WTC11 (cell line): ENCODE measurements around the gene SLK. TPM values are rescaled to one million over a fixed set of nuclear protein-coding genes. Genes with fewer than 3 reads are reported as not detected.

Experiments
- ATAC-seq: fragments of 200-7000 bp; cut with Tn5 transposase; 2 replicates; pipeline ENCODE4 v1.10.0; 2021; ENCODE audit warnings: mild to moderate bottlenecking, moderate library complexity
- CTCF ChIA-PET: fragments of 300-600 bp; sonication (Branson Sonifier 250); formaldehyde crosslinking; loops from one replicate; lab custom pipeline; 2021; ENCODE audit warnings: antibody characterized with exemption; lab: Charles Lee
- POLR2A ChIA-PET: fragments of 350-600 bp; sonication (Branson Sonifier 250); formaldehyde crosslinking; loops from one replicate; lab custom pipeline; 2021; ENCODE audit warnings: antibody characterized with exemption; lab: Charles Lee
- DNase-seq: peaks from one replicate; pipeline ENCODE4 v3.0.0; 2021; ENCODE audit warnings: low spot score
- H3K27ac Mint-ChIP-seq: 2 replicates; pipeline ENCODE4 v1.8.0; 2021; ENCODE audit warnings: mixed read lengths
- H3K27me3 Mint-ChIP-seq: 2 replicates; pipeline ENCODE4 v1.8.0; 2021; ENCODE audit warnings: low read depth, mild to moderate bottlenecking, moderate library complexity, mixed read lengths
- H3K36me3 Mint-ChIP-seq: 2 replicates; pipeline ENCODE4 v1.8.0; 2021; ENCODE audit warnings: mixed read lengths
- H3K4me1 Mint-ChIP-seq: 2 replicates; pipeline ENCODE4 v1.8.0; 2022; ENCODE audit warnings: mixed read lengths
- H3K4me3 Mint-ChIP-seq: 2 replicates; pipeline ENCODE4 v1.8.0; 2021; ENCODE audit warnings: mild to moderate bottlenecking, moderate library complexity, mixed read lengths
- H3K9me3 Mint-ChIP-seq: 2 replicates; pipeline ENCODE4 v1.8.0; 2021; ENCODE audit warnings: mixed read lengths
- AFF4 ChIP-seq: sonication (generic); formaldehyde crosslinking; IDR thresholded peaks from 2 replicates; pipeline ENCODE4 v1.8.1; 2023; ENCODE audit warnings: mild to moderate bottlenecking, missing genetic modification reagents, borderline replicate concordance
- ATF6 ChIP-seq: sonication (generic); formaldehyde crosslinking; IDR thresholded peaks from 2 replicates; pipeline ENCODE4 v1.8.1; 2023; ENCODE audit warnings: mild to moderate bottlenecking, missing genetic modification reagents
- CBFB ChIP-seq: sonication (generic); formaldehyde crosslinking; IDR thresholded peaks from 2 replicates; pipeline ENCODE4 v1.8.1; 2022; ENCODE audit warnings: mild to moderate bottlenecking, low read depth, missing genetic modification reagents
- E2F1 ChIP-seq: sonication (generic); formaldehyde crosslinking; IDR thresholded peaks from 2 replicates; pipeline ENCODE4 v1.8.0; 2022; ENCODE audit warnings: mild to moderate bottlenecking, missing genetic modification reagents
- FOXJ3 ChIP-seq: sonication (generic); formaldehyde crosslinking; IDR thresholded peaks from 2 replicates; pipeline ENCODE4 v1.9.0; 2021; ENCODE audit warnings: missing genetic modification reagents, mild to moderate bottlenecking, borderline replicate concordance
- FOXK1 ChIP-seq: sonication (generic); formaldehyde crosslinking; IDR thresholded peaks from 2 replicates; pipeline ENCODE4 v1.8.0; 2022; ENCODE audit warnings: mild to moderate bottlenecking, moderate library complexity, missing genetic modification reagents
- FOXP1 ChIP-seq: sonication (generic); formaldehyde crosslinking; IDR thresholded peaks from 2 replicates; pipeline ENCODE4 v1.8.0; 2022; ENCODE audit warnings: missing genetic modification reagents, mild to moderate bottlenecking, moderate library complexity, borderline replicate concordance
- HMGXB4 ChIP-seq: sonication (generic); formaldehyde crosslinking; IDR thresholded peaks from 2 replicates; pipeline ENCODE4 v1.8.1; 2023; ENCODE audit warnings: mild to moderate bottlenecking, moderate library complexity, missing genetic modification reagents
- KAT7 ChIP-seq: sonication (generic); formaldehyde crosslinking; IDR thresholded peaks from 2 replicates; pipeline ENCODE4 v1.8.1; 2023; ENCODE audit warnings: missing genetic modification reagents, mild to moderate bottlenecking, borderline replicate concordance
- MXD4 ChIP-seq: fragments of 250-450 bp; sonication (Bioruptor Pico); IDR thresholded peaks from 2 replicates; pipeline ENCODE4 v1.8.0; 2021; ENCODE audit warnings: mild to moderate bottlenecking, moderate library complexity, borderline replicate concordance
- PRDM15 ChIP-seq: sonication (generic); formaldehyde crosslinking; IDR thresholded peaks from 2 replicates; pipeline ENCODE4 v1.8.0; 2022; ENCODE audit warnings: missing genetic modification reagents
- PREB ChIP-seq: sonication (generic); formaldehyde crosslinking; IDR thresholded peaks from 2 replicates; pipeline ENCODE4 v1.8.1; 2022; ENCODE audit warnings: mild to moderate bottlenecking, missing genetic modification reagents, moderate library complexity, borderline replicate concordance
- RORB ChIP-seq: fragments of 250-450 bp; sonication (Bioruptor Pico); IDR thresholded peaks from 2 replicates; pipeline ENCODE4 v1.9.0; 2021; ENCODE audit warnings: mild to moderate bottlenecking
- SMAD4 ChIP-seq: sonication (generic); formaldehyde crosslinking; IDR thresholded peaks from 2 replicates; pipeline ENCODE4 v1.8.0; 2022; ENCODE audit warnings: mild to moderate bottlenecking, missing genetic modification reagents
- USF2 ChIP-seq: sonication (generic); formaldehyde crosslinking; IDR thresholded peaks from 2 replicates; pipeline ENCODE4 v1.8.1; 2023; ENCODE audit warnings: mild to moderate bottlenecking, missing genetic modification reagents, moderate library complexity
- ZNF317 ChIP-seq: sonication (generic); formaldehyde crosslinking; IDR thresholded peaks from 2 replicates; pipeline ENCODE4 v1.8.1; 2023; ENCODE audit warnings: low read depth, mild to moderate bottlenecking, moderate library complexity, missing genetic modification reagents, borderline replicate concordance
- ZNF416 ChIP-seq: fragments of 250-450 bp; sonication (Bioruptor Pico); IDR thresholded peaks from 2 replicates; pipeline ENCODE4 v1.9.0; 2021; ENCODE audit warnings: mild to moderate bottlenecking, inconsistent platforms
- ZSCAN18 ChIP-seq: fragments of 250-450 bp; sonication (Bioruptor Pico); IDR thresholded peaks from 2 replicates; pipeline ENCODE4 v2.1.2; 2022; ENCODE audit warnings: mild to moderate bottlenecking, moderate library complexity
- total RNA-seq: library from RNA; stranded (reverse); gene quantifications from 3 replicates; pipeline ENCODE4 v1.2.3, GENCODE V29; 2021

Gene SLK
- total RNA-seq, 1 experiment from 2014 or later: 19.2 TPM

- 0 out of 2 replicates have a peak, but pooled peaks cover 3% of the 10 kb centered on the region for H3K9me3 Mint-ChIP-seq
- no peak for DNase-seq
- no peak overlapping the region for H3K27ac Mint-ChIP-seq
- H3K4me1 Mint-ChIP-seq: peaks cover 31% of the 10 kb centered on the region
- ChIA-PET CTCF (interaction anchor here (1.7 to 2.1 kb wide), 2 partner anchors 12 to 82 kb away, joined by 4 to 6 read pairs; no protein-coding TSS in a partner anchor), POLR2A (no interaction called here)
- H3K4me3 Mint-ChIP-seq: peak overlapping the region; percentile 87; the same call in 1 of the 2 replicates
- TF ChIP-seq RORB (CRISPR knock-in tag) (no peak), AFF4 (no peak), ZNF416 (CRISPR knock-in tag) (no peak), ATF6 (CRISPR knock-in tag) (no peak), KAT7 (CRISPR knock-in tag) (no peak), SMAD4 (CRISPR knock-in tag) (no peak), ZSCAN18 (no peak), FOXJ3 (CRISPR knock-in tag) (no peak), PRDM15 (CRISPR knock-in tag) (no peak), CBFB (CRISPR knock-in tag) (no peak), E2F1 (no peak), PREB (CRISPR knock-in tag) (no peak), ZNF317 (CRISPR knock-in tag) (no peak), FOXK1 (CRISPR knock-in tag) (no peak), USF2 (CRISPR knock-in tag) (no peak), MXD4 (CRISPR knock-in tag) (no peak), FOXP1 (CRISPR knock-in tag) (no peak), HMGXB4 (no peak)
- no peaks in the 10 kb centered on the region for H3K36me3 Mint-ChIP-seq
- peaks cover 13% of the 10 kb centered on the region for H3K27me3 Mint-ChIP-seq
- no peak for ATAC-seq
These were observed 3.1 kb downstream of the SLK start for GRCh38 chr10:103969857-103970627.
